ENCODE measurements around the gene AUTS2.

- TF ChIP-seq POLR2AphosphoS5 (IDR thresholded peaks at IDR 0.05; ENCODE audit: low read depth) = no peak
- peak; percentile 73 to 83 for TF ChIP-seq CTCF (conservative IDR thresholded peaks at IDR 0.05; ENCODE audit: low read depth in 2 of 2)
- no peak for TF ChIP-seq EZH2 (IDR thresholded peaks at IDR 0.05; ENCODE audit: low read depth, unreplicated experiment)
- TF ChIP-seq EZH2phosphoT487 (IDR thresholded peaks at IDR 0.05; ENCODE audit: unreplicated experiment) = no peak
- TF ChIP-seq REST (IDR thresholded peaks at IDR 0.05; ENCODE audit: unreplicated experiment) = no peak
- TF ChIP-seq CREB1 (CRISPR knock-in tag; IDR thresholded peaks at IDR 0.05; ENCODE audit: low read depth) = no peak
- no peak for TF ChIP-seq ETS1 (IDR thresholded peaks at IDR 0.05)
- no peak for TF ChIP-seq ZNF331 (CRISPR knock-in tag; IDR thresholded peaks at IDR 0.05; ENCODE audit: low read depth)
- no peak for TF ChIP-seq NANOG (IDR thresholded peaks at IDR 0.05; ENCODE audit: borderline replicate concordance)
- TF ChIP-seq JUNB (IDR thresholded peaks at IDR 0.05; ENCODE audit: unreplicated experiment) = no peak
Measured at GRCh38 chr7:70506434-70506833, 908.2 kb downstream of the AUTS2 start.

Data from GM23338 (cell line).